K562 (cell line): Measurements from ENCODE around the gene KCNH2. TPM values are rescaled to one million over a fixed set of nuclear protein-coding genes. Genes with fewer than 3 reads are reported as not detected.
A peak's percentile ranks its signal among the peaks of the same experiment; 100 is the strongest.

ENCODE experiments used
- CREB3 ChIP-seq: fragments of 450-650 bp; conservative IDR thresholded peaks from 2 replicates; pipeline ENCODE4 v1.6.1; 2016; ENCODE audit warnings: missing genetic modification characterization, low read depth, mild to moderate bottlenecking, missing compliant biosample characterization, moderate library complexity
- ESRRB ChIP-seq: fragments of 250-450 bp; sonication (Bioruptor Pico); IDR thresholded peaks from 2 replicates; pipeline ENCODE4 v1.5.0; 2020; ENCODE audit warnings: mild to moderate bottlenecking, moderate library complexity, borderline replicate concordance
- FOXA1 ChIP-seq: fragments of 450-650 bp; IDR thresholded peaks from 2 replicates; pipeline ENCODE4 v1.6.1; 2016; ENCODE audit warnings: mild to moderate bottlenecking, borderline replicate concordance
- HMBOX1 ChIP-seq: sonication (generic); IDR thresholded peaks from 2 replicates; pipeline ENCODE4 v1.6.1; 2016
- KDM4B ChIP-seq, 2 experiments: fragments of 450-650 bp in 1 of 2; sonication (generic) in 1 of 2; IDR thresholded peaks; 2 replicates each; pipeline ENCODE4 v1.6.1; 2016 to 2017; ENCODE audit warnings: borderline replicate concordance in 2 of 2, antibody characterized with exemption in 1 of 2, low read depth in 1 of 2, mild to moderate bottlenecking in 1 of 2
- KDM5B ChIP-seq: fragments of 200-600 bp; sonication (generic); IDR thresholded peaks from 2 replicates; pipeline ENCODE4 v1.6.1; 2012; ENCODE audit warnings: low read depth, mild to moderate bottlenecking, moderate library complexity, low read length, control low read depth, inconsistent platforms; ENCODE audit not compliant: insufficient replicate concordance
- MYNN ChIP-seq, 2 experiments: sonication (generic); formaldehyde crosslinking in 1 of 2; IDR thresholded peaks; 2 replicates each; pipeline versions ENCODE4 v1.5.0 to v1.6.1; 2016 to 2020; ENCODE audit warnings: antibody characterized with exemption in 1 of 2, missing genetic modification reagents in 1 of 2
- NEUROD1 ChIP-seq: fragments of 150-350 bp; IDR thresholded peaks from 2 replicates; pipeline ENCODE4 v1.6.1; 2014; ENCODE audit warnings: borderline replicate concordance, low read length, low read depth; ENCODE audit not compliant: partially characterized antibody
- POLR2AphosphoS5 ChIP-seq: IDR thresholded peaks from 2 replicates; pipeline ENCODE4 v1.6.1; 2011; ENCODE audit warnings: mild to moderate bottlenecking, low read depth, low read length, moderate library complexity; ENCODE audit not compliant: control insufficient read depth, insufficient read depth
- SAFB ChIP-seq: fragments of 200-400 bp; formaldehyde crosslinking; IDR thresholded peaks from 2 replicates; pipeline ENCODE4 v1.6.1; 2017; ENCODE audit warnings: low read depth, low read length, borderline replicate concordance
- SMAD3 ChIP-seq: fragments of 450-650 bp; formaldehyde crosslinking; conservative IDR thresholded peaks from 2 replicates; pipeline ENCODE4 v1.4.0; 2020; ENCODE audit warnings: mild to moderate bottlenecking
- ZBTB2 ChIP-seq: fragments of 450-650 bp; IDR thresholded peaks from 2 replicates; pipeline ENCODE4 v1.6.1; 2016; ENCODE audit warnings: antibody characterized with exemption
- ZNF586 ChIP-seq: fragments of 450-650 bp; formaldehyde crosslinking; conservative IDR thresholded peaks from 2 replicates; pipeline ENCODE4 v1.4.0; 2020; ENCODE audit warnings: mild to moderate bottlenecking, moderate library complexity
- polyA plus RNA-seq, 8 experiments: library from polyadenylated mRNA; depleted of rRNA in 4 of 8; stranded (reverse) in 5 of 8; unstranded in 3 of 8; fragments of >200 nt; fragmentation: Nextera tagmentation in 2 of 8; fragmentation: Illumina TruSeq in 1 of 8; extraction: Ambion mirVana in 2 of 8; extraction: Trizol in 1 of 8; gene quantifications; 2 replicates each; pipeline versions ENCODE4 v1.2.1 to v1.2.3, GENCODE V29; 2011 to 2014; ENCODE audit warnings: inconsistent platforms in 1 of 8, missing spikeins in 1 of 8
- total RNA-seq, 7 experiments: library from RNA; depleted of rRNA in 6 of 7; stranded (reverse); fragments of >200 nt in 6 of 7; fragmentation: Illumina TruSeq in 2 of 7; extraction: Trizol in 2 of 7; gene quantifications; 2 replicates each; pipeline versions ENCODE4 v1.2.1 to v1.2.3, GENCODE V29; 2011 to 2021; ENCODE audit warnings: low replicate concordance in 1 of 7
- TF ChIP-seq, protein P1 (sequence below): fragments of 450-650 bp; IDR thresholded peaks from 2 replicates; pipeline ENCODE4 v1.6.1; 2016; ENCODE audit warnings: missing biosample characterization, missing genetic modification characterization
- TF ChIP-seq, protein P2 (sequence below): fragments of 150-350 bp; conservative IDR thresholded peaks from 2 replicates; pipeline ENCODE4 v1.6.1; 2014; ENCODE audit warnings: low read length
- TF ChIP-seq, protein P3 (sequence below): fragments of 450-650 bp; formaldehyde crosslinking; IDR thresholded peaks from 2 replicates; pipeline ENCODE4 v1.4.0; 2020; ENCODE audit warnings: mild to moderate bottlenecking, moderate library complexity

The KCNH2 gene
- total and polyA plus RNA-seq, 9 of the 15 experiments (the other 6 are each of a cell fraction or from before 2014, with no cell fraction given): 18.1 to 368 (median 218) TPM

DNA sequence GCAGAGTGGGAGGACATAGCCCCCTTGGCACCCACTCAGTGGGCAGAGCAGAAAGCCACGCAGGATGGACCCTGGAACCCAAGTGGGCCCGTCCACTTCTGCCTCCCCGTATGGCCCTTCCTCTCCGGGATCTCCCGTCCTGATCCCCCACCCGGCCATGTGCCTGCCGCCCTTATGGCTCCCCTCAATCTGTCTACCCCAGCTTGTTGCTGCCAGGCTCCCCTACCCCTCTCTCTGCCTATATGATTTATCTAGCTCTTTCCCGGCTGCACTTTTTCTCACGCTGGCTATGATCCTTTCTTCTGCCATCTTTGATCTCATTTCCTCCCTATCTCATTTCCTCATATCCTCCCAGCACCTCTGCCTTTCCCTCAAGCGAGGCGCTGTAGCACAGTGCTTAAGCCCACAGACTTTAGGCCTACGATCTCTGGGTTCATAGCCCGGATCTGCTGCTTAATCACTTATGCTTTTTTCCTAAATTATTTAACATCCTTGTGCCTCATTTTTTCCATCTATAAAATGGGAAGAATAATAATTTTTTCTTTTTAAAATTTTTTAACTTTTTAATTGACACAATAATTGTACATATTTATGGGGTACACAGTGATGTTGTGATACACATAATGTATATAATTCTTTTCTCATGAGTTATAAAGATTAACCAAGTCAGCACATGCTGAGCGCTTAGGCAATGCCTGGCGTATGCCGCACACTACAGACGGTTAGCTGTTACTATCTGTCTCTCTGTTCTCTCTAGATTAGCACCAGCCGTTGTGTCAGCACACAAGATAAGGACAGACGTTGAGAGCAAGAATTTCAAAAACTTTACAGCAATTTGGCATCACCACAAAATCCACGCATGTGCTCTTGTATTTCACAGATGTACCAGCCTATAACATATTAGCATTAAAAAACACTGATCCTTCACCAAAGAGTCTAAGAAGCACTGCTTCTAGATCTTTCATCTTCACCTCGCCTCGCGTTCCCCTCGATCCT lies 18.1 kb downstream of the KCNH2 start (continued):
- TF ChIP-seq, protein P1, sequence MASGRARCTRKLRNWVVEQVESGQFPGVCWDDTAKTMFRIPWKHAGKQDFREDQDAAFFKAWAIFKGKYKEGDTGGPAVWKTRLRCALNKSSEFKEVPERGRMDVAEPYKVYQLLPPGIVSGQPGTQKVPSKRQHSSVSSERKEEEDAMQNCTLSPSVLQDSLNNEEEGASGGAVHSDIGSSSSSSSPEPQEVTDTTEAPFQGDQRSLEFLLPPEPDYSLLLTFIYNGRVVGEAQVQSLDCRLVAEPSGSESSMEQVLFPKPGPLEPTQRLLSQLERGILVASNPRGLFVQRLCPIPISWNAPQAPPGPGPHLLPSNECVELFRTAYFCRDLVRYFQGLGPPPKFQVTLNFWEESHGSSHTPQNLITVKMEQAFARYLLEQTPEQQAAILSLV (tag): peak; percentile 88
- TF ChIP-seq CREB3 (tag): peak; percentile 92
- TF ChIP-seq ZBTB2: peak; percentile 78
- no peak for TF ChIP-seq SAFB
- peak; percentile 92 for TF ChIP-seq MYNN (IDR thresholded peaks at IDR 0.05)
- TF ChIP-seq MYNN (CRISPR knock-in tag; IDR thresholded peaks at IDR 0.05): no peak
- TF ChIP-seq SMAD3 (CRISPR knock-in tag): peak; percentile 92
- peak; percentile 95 for TF ChIP-seq NEUROD1
- TF ChIP-seq, protein P2, sequence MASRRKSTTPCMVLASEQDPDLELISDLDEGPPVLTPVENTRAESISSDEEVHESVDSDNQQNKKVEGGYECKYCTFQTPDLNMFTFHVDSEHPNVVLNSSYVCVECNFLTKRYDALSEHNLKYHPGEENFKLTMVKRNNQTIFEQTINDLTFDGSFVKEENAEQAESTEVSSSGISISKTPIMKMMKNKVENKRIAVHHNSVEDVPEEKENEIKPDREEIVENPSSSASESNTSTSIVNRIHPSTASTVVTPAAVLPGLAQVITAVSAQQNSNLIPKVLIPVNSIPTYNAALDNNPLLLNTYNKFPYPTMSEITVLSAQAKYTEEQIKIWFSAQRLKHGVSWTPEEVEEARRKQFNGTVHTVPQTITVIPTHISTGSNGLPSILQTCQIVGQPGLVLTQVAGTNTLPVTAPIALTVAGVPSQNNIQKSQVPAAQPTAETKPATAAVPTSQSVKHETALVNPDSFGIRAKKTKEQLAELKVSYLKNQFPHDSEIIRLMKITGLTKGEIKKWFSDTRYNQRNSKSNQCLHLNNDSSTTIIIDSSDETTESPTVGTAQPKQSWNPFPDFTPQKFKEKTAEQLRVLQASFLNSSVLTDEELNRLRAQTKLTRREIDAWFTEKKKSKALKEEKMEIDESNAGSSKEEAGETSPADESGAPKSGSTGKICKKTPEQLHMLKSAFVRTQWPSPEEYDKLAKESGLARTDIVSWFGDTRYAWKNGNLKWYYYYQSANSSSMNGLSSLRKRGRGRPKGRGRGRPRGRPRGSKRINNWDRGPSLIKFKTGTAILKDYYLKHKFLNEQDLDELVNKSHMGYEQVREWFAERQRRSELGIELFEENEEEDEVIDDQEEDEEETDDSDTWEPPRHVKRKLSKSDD: no peak
- TF ChIP-seq KDM5B: no peak
- TF ChIP-seq, protein P3, sequence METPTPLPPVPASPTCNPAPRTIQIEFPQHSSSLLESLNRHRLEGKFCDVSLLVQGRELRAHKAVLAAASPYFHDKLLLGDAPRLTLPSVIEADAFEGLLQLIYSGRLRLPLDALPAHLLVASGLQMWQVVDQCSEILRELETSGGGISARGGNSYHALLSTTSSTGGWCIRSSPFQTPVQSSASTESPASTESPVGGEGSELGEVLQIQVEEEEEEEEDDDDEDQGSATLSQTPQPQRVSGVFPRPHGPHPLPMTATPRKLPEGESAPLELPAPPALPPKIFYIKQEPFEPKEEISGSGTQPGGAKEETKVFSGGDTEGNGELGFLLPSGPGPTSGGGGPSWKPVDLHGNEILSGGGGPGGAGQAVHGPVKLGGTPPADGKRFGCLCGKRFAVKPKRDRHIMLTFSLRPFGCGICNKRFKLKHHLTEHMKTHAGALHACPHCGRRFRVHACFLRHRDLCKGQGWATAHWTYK (CRISPR knock-in tag): peak; percentile 95
- no peak for TF ChIP-seq KDM4B (IDR thresholded peaks at IDR 0.05; ENCODE audit: borderline replicate concordance in 2 of 2, low read depth in 1 of 2)
- TF ChIP-seq ZNF586: 0 out of 2 replicates have a peak, but pooled peaks have one; percentile 71
- peak; percentile 97 for TF ChIP-seq HMBOX1
- no peak for TF ChIP-seq ESRRB
- TF ChIP-seq FOXA1: no peak
- TF ChIP-seq POLR2AphosphoS5: peak; percentile 99
